Eye (tissue), 1 donor: ENCODE measurements around the gene BATF3.
"Not testable (repeated sequence)": the region's sequence is repeated elsewhere in the genome, so short reads cannot be mapped to it uniquely, and the experiment has no call there.

Experiments
- DNase-seq: peaks from one replicate; pipeline ENCODE4 v3.0.0-alpha.2; 2015

The BATF3 gene

GRCh38 chr1:212683357-212683722 is 16.3 kb downstream of the BATF3 start:
- no peak for DNase-seq

DNA sequence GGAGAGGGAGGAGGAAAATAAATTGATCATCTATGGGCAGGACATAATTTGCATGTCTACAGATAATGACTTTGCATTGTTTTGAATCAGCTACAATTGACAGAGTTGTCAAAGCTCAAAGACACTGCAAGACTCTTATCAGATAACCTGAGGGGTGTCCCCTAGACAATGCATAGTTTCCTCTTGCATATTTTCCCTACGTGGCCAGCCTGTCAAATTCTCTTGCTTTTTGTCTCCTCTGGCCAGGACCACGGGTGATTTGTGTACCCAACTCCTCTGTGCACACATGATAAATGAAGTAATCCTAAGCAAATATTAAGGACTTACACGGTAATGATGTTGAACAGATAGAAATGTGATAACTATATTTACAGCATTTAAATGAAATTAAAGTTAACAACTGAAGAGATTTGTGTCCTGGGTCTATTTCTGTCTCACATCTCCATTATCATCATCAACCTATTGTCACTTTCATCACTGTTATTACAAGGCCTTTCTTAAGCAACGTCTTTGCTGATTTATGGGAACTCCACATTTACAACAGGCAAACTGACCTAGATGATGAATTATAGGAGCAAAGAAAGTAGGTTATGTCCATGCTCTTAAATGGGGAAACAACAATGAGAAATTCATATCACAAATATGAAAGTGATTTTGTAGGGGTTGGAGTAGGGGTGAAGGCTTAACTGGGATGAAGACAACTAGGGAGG is 18.8 kb downstream of the BATF3 start:
- no peak for DNase-seq

- no peak for DNase-seq
Observed at GRCh38 chr1:212678456-212679410, 20.9 kb downstream of the BATF3 start.

- no peak for DNase-seq
Observed at GRCh38 chr1:212677573-212677972, 22.1 kb downstream of the BATF3 start.

- no peak for DNase-seq
Observed at GRCh38 chr1:212677136-212677535, 22.5 kb downstream of the BATF3 start.

- DNase-seq: no peak
Observed at GRCh38 chr1:212675675-212676074, 24.0 kb downstream of the BATF3 start.

DNA sequence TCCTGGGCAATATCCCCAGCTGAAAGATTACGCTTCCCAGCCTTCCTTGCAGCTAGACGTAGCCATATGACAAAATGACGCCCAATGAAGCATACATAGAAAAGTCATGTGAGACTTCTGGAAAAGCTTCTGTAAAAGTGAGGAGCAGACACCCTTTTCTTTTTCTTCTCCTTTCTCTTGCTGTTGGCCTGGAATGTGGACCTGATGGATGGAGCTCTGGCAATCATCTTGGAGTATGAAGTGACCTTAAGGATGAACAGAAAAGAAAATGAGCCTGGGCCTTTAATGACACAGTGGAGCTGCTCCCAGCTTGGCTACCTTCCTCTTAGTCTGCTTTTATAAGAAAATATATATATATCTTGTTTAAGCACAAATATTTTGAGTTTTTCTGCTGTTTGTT is 24.8 kb downstream of the BATF3 start:
- DNase-seq: no peak

GRCh38 chr1:212671342-212672031 is 28.2 kb downstream of the BATF3 start:
- no peak for DNase-seq

GRCh38 chr1:212670882-212671281 is 28.8 kb downstream of the BATF3 start:
- no peak for DNase-seq

- no peak for DNase-seq
Observed at GRCh38 chr1:212670301-212670700, 29.3 kb downstream of the BATF3 start.

- DNase-seq: no peak
Observed at GRCh38 chr1:212669600-212669999, 30.0 kb downstream of the BATF3 start.

GRCh38 chr1:212669102-212669501 is 30.5 kb downstream of the BATF3 start:
- DNase-seq: no peak

DNA sequence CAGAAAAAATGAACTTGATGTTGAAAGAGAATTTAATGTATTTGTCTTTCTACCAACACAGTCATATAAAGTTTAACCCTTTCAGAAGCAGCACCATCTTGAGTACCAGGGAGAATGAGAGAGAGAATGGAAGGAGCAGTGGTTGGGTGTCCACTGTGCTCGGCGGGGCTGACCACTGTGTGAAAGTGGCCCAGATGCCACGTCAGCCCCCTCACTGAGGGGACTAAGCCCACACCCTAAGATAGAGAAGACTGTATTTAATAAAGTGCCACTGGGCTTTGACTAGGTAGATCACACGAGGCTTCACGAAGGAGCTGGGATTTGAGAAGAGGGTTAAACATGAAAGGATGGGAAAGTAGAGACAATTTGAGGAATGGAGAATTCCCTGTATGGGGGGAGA is 31.2 kb downstream of the BATF3 start:
- DNase-seq: no peak

DNA sequence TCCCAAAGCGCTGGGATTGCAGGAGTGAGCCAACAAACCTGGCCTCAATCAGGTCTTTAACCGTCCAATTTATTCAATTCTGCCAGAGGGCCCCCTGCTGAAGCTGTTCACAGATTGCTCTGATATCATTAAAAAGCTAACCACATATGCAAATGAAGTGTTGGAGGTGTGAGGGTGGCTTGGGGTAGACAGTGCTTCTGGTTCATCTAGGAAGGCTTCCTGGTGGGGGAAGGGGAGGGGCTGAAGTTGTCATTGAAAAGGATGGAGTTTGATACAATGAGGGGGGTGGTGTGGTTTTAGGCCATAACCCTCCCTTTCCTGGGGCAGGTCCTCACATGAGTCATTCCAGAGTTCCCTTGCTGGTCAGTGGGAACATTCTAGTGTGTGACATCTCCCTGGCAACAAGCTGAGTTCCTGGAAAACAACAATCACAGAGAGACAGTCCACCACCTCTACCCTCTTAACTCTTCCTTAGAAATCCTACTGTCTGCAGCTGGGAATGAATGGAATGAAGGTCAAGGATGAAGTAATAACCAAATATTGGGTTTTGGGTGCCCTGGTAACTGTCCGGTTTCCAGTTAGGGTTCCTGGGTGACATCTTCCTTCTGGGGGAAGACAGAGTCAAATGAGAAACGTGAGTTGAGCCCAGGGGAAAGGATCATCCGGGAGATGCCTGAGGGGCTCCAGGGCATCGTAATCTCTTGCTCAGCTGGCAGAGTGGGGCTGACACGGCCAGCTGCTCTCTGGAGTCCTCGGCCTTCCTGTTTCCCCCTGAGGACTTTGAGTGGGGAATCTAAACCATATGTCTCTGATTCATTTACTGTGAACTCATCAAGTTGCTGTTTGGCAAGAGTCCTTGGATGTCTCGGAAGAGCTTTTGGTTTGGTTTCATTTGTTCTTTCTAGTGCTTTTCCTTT is 32.2 kb downstream of the BATF3 start:
- DNase-seq: peak; percentile 79

GRCh38 chr1:212666116-212666775 is 33.4 kb downstream of the BATF3 start:
- DNase-seq: no peak

- DNase-seq: peak; percentile 90
Observed at GRCh38 chr1:212665241-212666115, 34.2 kb downstream of the BATF3 start.

GRCh38 chr1:212664409-212665199 is 35.0 kb downstream of the BATF3 start:
- no peak for DNase-seq

DNA sequence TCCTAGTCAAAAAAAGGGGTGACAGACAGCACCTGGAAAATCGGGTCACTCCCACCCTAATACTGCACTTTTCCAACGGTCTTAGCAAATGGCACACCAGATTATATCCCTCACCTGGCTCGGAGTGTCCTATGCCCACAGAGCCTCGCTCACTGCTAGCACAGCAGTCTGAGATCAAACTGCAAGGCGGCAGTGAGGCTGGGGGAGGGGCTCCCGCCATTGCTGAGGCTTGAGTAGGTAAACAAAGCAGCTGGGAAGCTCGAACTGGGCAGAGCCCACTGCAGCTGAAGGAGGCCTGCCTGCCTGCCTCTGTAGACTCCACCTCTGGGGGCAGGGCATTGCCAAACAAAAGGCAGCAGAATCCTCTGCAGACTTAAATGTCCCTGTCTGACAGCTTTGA is 41.4 kb downstream of the BATF3 start:
- not testable (repeated sequence) for DNase-seq

DNA sequence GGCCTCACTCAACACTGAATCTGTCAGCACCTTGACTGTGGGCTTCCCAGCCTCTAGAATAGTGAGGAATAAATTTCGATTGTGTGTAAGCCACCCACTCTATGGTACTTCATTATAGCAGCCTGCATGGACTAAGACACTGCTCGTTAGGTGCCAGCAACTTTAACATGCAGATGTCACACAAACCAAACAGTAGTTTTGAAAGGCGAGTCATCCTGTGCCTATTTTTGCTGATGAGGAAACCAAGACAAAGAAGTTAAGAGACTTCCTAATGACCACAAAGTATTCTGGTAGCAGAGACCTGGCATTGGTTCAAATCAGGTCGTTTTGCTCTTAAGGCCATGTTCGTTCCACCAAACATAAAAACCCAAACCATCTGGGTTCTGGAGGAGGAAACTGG is 42.9 kb downstream of the BATF3 start:
- no peak for DNase-seq
